Panc1 (cell line): ENCODE measurements around the gene METTL2A. TPM values are rescaled to one million over a fixed set of nuclear protein-coding genes. Genes with fewer than 3 reads are reported as not detected.
"Not testable (repeated sequence)": the region's sequence is repeated elsewhere in the genome, so short reads cannot be mapped to it uniquely, and the experiment has no call there.

Source experiments
- ATAC-seq: fragments of 200-7000 bp; cut with Tn5 transposase; 2 replicates; pipeline ENCODE4 v1.9.1; 2020; ENCODE audit warnings: mild to moderate bottlenecking, moderate library complexity
- BruUV-seq: library from RNA; stranded (reverse); fragments of 400-500 nt; replicated peaks from 2 replicates; lab custom pipeline; 2021; lab: Mats Ljungman, UMichigan
- CTCF ChIA-PET: fragments of 300-600 bp; sonication (Branson Sonifier 250); formaldehyde crosslinking; loops from one replicate; lab custom pipeline; 2022; ENCODE audit warnings: antibody characterized with exemption; lab: Charles Lee
- POLR2A ChIA-PET: fragments of 300-600 bp; sonication (Branson Sonifier 250); formaldehyde crosslinking; loops from one replicate; lab custom pipeline; 2022; ENCODE audit warnings: antibody characterized with exemption; lab: Charles Lee
- DNase-seq: peaks from one replicate; pipeline ENCODE4 v3.0.0-alpha.2; 2010; ENCODE audit warnings: low read depth, low spot score
- H3K27ac ChIP-seq: 2 replicates; pipeline ENCODE4 v1.5.1; 2011; ENCODE audit warnings: mild to moderate bottlenecking, low read length, inconsistent platforms
- H3K27me3 ChIP-seq: fragments of 200-500 bp; sonication (Bioruptor generic); 2 replicates; pipeline ENCODE4 v1.6.0; 2014; ENCODE audit warnings: low read length, inconsistent platforms; ENCODE audit not compliant: control insufficient read depth, insufficient read depth
- H3K36me3 ChIP-seq: fragments of 200-500 bp; sonication (Bioruptor generic); 2 replicates; pipeline ENCODE4 v1.5.1; 2014; ENCODE audit warnings: inconsistent platforms, mild to moderate bottlenecking, low read length, moderate library complexity; ENCODE audit not compliant: control insufficient read depth, insufficient read depth
- H3K4me1 ChIP-seq: 2 replicates; pipeline ENCODE4 v1.5.1; 2011; ENCODE audit warnings: inconsistent platforms, mild to moderate bottlenecking, low read length, moderate library complexity; ENCODE audit not compliant: control insufficient read depth, insufficient read depth
- H3K4me3 ChIP-seq, 2 experiments: 2 replicates each; pipeline ENCODE4 v1.5.1; 2011 to 2012; ENCODE audit warnings: low read depth in 2 of 2, low read length in 2 of 2, mild to moderate bottlenecking in 2 of 2, inconsistent platforms in 1 of 2, moderate library complexity in 1 of 2
- H3K9me3 ChIP-seq: fragments of 200-500 bp; sonication (Bioruptor generic); 2 replicates; pipeline ENCODE4 v1.5.1; 2014; ENCODE audit warnings: low read depth, mild to moderate bottlenecking, inconsistent platforms, low read length, moderate library complexity; ENCODE audit not compliant: control insufficient read depth, insufficient read depth
- POLR2AphosphoS5 ChIP-seq: IDR thresholded peaks from 2 replicates; pipeline ENCODE4 v1.6.1; 2012; ENCODE audit warnings: mild to moderate bottlenecking, low read depth, low read length, moderate library complexity
- SIN3A ChIP-seq: IDR thresholded peaks from 2 replicates; pipeline ENCODE4 v1.6.1; 2012; ENCODE audit warnings: low read depth, mild to moderate bottlenecking, low read length, moderate library complexity, borderline replicate concordance; ENCODE audit not compliant: insufficient read depth
- in situ Hi-C: cut with HindIII; loops from 2 replicates; pipeline ENCODE4 v1.10.0; 2016; ENCODE audit warnings: low sequenced_read_pairs, low pct_unique_long_range_greater_than_20kb
- intact Hi-C: fragments of 100-400 bp; cut with micrococcal nuclease; formaldehyde crosslinking; loops from one replicate; pipeline ENCODE4 v1.10.0; 2022; ENCODE audit not compliant: unreplicated experiment
- total RNA-seq: library from RNA; stranded (reverse); gene quantifications from one replicate; pipeline ENCODE4 v1.2.1, GENCODE V29; 2021; ENCODE audit not compliant: unreplicated experiment

Gene METTL2A
- total RNA-seq, 1 experiment from 2014 or later: 34.2 TPM

- H3K9me3 ChIP-seq: no peaks in the 10 kb centered on the region
- no peak for TF ChIP-seq SIN3A
- TF ChIP-seq POLR2AphosphoS5: no peak
- no peak overlapping the region for H3K27ac ChIP-seq
- H3K27me3 ChIP-seq: no peaks in the 10 kb centered on the region
- in situ Hi-C loops (no loop called here), intact Hi-C loops (no loop called here)
- BruUV-seq: no TSS peak
- ChIA-PET POLR2A (no interaction called here), CTCF (no interaction called here)
- ATAC-seq: no peak
- no peaks in the 10 kb centered on the region for H3K4me1 ChIP-seq
- H3K4me3 ChIP-seq: no peak overlapping the region
- DNase-seq: no peak
- no peaks in the 10 kb centered on the region for H3K36me3 ChIP-seq
Observed at GRCh38 chr17:62456016-62456415, 32.3 kb downstream of the METTL2A start.

DNA sequence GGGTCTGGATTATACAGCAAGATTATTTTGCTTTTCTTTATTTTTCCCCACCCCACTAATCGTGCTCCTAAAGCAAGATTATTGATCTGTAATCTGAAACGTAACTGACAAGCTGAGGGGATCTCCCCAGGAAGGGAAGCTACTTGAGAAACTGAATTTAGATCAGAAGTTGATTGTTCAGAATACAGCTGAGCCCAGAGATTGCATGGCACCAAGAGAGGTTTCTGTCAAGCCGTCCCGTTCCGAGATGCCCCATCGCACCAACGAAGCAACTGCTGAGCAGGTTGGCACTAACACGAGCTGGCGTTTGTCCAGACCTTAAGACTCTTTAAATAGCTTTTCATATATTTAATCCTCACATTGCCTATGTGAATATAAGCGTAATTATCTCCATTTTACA is 34.8 kb downstream of the METTL2A start:
- in situ Hi-C loops, H3K9me3 ChIP-seq, H3K27ac ChIP-seq, BruUV-seq, DNase-seq, POLR2A ChIA-PET, H3K4me1 ChIP-seq, ATAC-seq, H3K36me3 ChIP-seq, intact Hi-C loops, CTCF ChIA-PET, H3K27me3 ChIP-seq, H3K4me3 ChIP-seq: not testable (repeated sequence)

- H3K4me3 ChIP-seq, H3K36me3 ChIP-seq, H3K27me3 ChIP-seq, H3K4me1 ChIP-seq, BruUV-seq, DNase-seq, POLR2A ChIA-PET, CTCF ChIA-PET, H3K27ac ChIP-seq, intact Hi-C loops, ATAC-seq, H3K9me3 ChIP-seq, in situ Hi-C loops: not testable (repeated sequence)
Observed at GRCh38 chr17:62464422-62464821, 40.7 kb downstream of the METTL2A start.

GRCh38 chr17:62465271-62465670 is 41.6 kb downstream of the METTL2A start:
- H3K27me3 ChIP-seq, H3K27ac ChIP-seq, H3K9me3 ChIP-seq, BruUV-seq, intact Hi-C loops, POLR2A ChIA-PET, in situ Hi-C loops, CTCF ChIA-PET, H3K36me3 ChIP-seq, ATAC-seq, H3K4me3 ChIP-seq, DNase-seq, H3K4me1 ChIP-seq: not testable (repeated sequence)

DNA sequence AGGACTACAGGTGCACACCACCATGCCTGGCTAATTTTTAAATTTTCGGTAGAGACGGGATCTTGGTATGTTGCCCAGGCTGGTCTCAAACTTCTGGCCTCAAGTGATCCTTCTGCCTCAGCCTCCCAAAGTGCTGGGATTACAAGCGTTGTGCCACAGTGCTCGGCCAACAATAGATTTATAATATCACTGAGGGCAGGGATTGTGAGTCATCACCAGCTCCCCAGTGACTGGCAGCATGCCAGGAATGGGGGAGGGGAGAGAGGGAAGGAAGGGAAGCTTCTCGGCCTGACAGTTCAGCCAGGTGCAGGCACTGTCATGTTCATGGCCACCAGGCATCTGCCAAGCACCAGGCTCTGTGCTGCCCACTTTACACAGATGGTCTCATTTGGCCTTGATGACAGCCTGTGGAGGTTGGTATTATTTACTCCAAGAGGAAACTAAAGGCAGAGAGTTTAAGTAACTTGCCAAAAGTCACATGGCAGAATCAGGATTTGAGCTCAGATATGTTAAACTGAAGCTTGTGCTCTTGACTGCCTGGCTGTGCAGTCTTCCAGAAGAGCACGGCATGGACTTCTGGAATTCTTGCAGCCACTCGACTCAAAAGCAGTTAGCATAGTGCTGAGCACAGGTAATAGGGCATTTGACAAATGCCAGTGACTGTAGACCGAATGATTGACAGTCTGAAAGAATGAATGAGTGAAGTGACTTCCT is 47.1 kb downstream of the METTL2A start:
- H3K27me3 ChIP-seq, BruUV-seq, intact Hi-C loops, H3K9me3 ChIP-seq, CTCF ChIA-PET, in situ Hi-C loops, H3K4me3 ChIP-seq, H3K36me3 ChIP-seq: not testable (repeated sequence)
- Histone ChIP-seq H3K27ac (peak overlapping the region; percentile 29; the same call in 1 of the 2 replicates), H3K4me1 (peaks cover 23% of the 10 kb centered on the region)
- POLR2A ChIA-PET: interaction anchor here (0.7 kb wide), 2 partner anchors 108 to 163 kb away, joined by 4 to 6 read pairs; no protein-coding TSS in a partner anchor
- DNase-seq (peak; percentile 27), ATAC-seq (peak; percentile 73)
- 0 out of 2 replicates have a peak, but pooled peaks have one; percentile 22 for TF ChIP-seq POLR2AphosphoS5

- CTCF ChIA-PET, H3K9me3 ChIP-seq, H3K4me3 ChIP-seq, POLR2A ChIA-PET, H3K27me3 ChIP-seq, BruUV-seq, in situ Hi-C loops, DNase-seq, intact Hi-C loops, H3K36me3 ChIP-seq: not testable (repeated sequence)
- H3K4me1 ChIP-seq: peaks cover 23% of the 10 kb centered on the region
- ATAC-seq: peak; percentile 55
- 0 out of 2 replicates have a peak overlapping the region, but pooled peaks have one; percentile 29 for H3K27ac ChIP-seq
Observed at GRCh38 chr17:62471380-62471880, 47.7 kb downstream of the METTL2A start.
